NCI-H1417 (cell line): ENCODE measurements around the gene TMBIM1.
"Not testable (repeated sequence)": the region's sequence is repeated elsewhere in the genome, so short reads cannot be mapped to it uniquely, and the experiment has no call there.

Experiments used
- DNase-seq, 3 experiments: peaks; one replicate each; lab custom pipeline; 2025; lab: John Stamatoyannopoulos, UW

TMBIM1 gene

DNA sequence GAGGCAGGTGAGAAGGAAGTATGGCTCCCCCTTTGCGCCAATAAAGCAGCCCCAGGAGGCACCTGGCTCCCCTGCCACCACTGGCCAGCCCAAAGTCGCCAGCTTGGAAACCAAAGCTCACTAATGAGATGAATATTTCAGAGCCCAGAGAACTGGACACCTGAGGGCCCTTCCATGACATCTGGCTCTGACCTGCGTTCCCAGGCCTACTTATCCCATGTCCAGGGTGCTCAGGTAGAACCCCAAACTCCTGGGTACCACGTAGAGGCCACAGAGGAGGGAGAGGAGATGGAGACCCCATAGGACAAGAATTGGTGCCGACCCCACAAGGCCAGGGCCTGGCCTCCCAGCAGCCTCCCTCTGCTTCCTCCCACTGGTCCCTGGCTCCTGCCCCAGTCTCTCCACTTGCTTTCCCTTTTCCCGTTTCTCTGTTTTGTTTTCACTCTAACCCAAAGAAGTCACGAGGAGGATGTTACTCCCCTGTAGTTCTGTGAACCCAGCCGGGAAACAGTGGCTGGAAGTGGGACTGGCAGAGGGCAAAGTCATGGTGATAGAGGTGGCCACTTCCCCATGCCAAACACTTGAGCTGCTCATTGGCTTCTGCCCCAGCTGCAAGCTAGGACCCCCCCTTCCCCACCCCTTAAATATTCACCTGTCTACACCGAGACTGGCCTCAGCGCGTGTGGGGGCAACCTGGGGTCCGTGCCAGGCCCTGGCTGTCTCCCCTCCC, 820 bp downstream of the TMBIM1 start:
- no peak for DNase-seq

GRCh38 chr2:218290316-218291261, 1.7 kb downstream of the TMBIM1 start:
- DNase-seq = no peak

- no peak for DNase-seq
Measured at GRCh38 chr2:218289639-218290315, 2.5 kb downstream of the TMBIM1 start.

DNA sequence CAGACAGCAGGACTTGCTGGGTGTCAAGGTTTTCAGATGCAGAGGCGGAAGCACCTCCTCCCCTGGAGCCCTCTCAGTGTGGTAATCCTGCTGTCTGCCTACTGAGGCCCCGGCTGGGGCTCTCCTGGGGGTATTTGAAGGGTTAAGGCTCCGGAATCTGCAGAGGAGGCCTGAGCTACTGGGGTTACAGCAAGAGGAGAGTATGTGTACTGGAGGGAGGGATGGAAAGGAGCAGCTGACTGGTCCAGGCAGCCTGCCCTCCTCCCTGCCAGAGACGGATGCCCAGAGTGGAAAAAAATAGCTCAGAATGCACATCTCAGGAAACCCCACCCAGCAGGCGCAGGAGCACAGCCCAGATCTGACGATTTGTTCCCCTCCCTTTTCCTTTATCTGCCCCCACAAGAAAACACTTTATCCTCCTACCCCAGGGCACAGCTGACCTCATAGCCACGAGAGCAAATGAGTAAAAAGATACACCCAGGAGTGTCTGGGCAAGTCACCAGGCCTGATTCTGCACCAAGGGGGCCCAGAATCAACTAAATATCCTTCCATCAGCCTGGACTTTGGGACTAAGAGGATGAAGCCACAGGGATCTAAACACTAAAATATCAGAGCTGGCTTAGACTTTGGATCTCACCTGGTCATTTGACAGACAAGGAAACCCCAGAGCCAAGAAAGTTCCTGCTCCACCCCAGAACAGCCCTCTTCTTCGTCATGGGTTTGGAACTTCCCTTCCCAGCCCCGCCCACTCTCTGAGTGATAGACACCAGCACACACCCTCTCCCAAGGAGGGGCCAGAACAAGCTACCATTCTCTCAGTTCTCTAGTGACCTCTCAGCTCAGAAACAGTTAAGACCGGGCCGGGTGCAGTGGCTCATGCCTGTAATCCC, 5.5 kb downstream of the TMBIM1 start:
- no peak for DNase-seq

DNA sequence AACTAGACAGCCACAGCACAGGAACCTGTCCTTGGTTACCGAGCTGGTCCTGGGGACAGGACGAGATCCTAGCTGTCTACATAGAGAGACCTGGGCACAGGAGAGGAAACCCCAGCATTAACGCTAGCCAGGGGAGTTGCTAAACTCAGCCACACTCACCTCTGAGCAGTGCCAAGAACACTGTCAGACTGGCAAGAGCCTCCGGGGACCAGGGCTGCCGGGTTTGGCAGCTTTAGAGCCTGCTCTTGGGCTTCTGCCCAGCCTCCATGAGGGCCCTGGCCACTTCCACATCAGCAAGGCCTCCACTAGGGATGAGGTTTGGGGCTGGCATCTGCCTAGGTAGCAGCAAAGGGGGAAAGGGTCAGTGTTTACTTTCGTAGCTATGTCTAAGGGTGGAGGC, 6.7 kb downstream of the TMBIM1 start:
- DNase-seq = no peak

GRCh38 chr2:218284106-218284811, 8.0 kb downstream of the TMBIM1 start:
- DNase-seq = no peak

GRCh38 chr2:218282173-218282991, 9.9 kb downstream of the TMBIM1 start:
- DNase-seq = no peak

DNA sequence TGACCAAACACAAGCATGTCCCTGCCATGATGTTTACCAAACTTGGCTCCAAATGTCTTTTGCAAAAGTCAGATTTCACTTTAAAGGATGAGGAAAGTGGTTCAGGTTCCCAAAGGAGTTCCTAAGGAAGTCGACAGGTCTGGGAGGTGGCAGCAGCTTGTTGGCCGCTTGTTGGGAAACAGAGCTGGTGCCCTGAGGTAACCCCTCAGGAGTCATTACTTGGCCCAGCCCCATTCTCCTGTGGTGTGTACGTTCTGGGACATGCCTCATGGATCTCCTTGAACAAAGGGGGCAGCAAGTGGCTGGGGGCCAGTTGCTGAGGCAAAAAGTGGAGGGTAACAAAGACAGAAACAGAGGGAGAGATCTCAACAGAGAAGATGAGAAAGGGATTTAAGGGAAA, 10.9 kb downstream of the TMBIM1 start:
- DNase-seq = no peak

GRCh38 chr2:218280260-218280870, 11.9 kb downstream of the TMBIM1 start:
- DNase-seq = no peak

GRCh38 chr2:218278531-218279360, 13.6 kb downstream of the TMBIM1 start:
- DNase-seq = no peak

- no peak for DNase-seq
Measured at GRCh38 chr2:218277921-218278320, 14.4 kb downstream of the TMBIM1 start.

- no peak for DNase-seq
Measured at GRCh38 chr2:218276986-218277755, 15.1 kb downstream of the TMBIM1 start.

DNA sequence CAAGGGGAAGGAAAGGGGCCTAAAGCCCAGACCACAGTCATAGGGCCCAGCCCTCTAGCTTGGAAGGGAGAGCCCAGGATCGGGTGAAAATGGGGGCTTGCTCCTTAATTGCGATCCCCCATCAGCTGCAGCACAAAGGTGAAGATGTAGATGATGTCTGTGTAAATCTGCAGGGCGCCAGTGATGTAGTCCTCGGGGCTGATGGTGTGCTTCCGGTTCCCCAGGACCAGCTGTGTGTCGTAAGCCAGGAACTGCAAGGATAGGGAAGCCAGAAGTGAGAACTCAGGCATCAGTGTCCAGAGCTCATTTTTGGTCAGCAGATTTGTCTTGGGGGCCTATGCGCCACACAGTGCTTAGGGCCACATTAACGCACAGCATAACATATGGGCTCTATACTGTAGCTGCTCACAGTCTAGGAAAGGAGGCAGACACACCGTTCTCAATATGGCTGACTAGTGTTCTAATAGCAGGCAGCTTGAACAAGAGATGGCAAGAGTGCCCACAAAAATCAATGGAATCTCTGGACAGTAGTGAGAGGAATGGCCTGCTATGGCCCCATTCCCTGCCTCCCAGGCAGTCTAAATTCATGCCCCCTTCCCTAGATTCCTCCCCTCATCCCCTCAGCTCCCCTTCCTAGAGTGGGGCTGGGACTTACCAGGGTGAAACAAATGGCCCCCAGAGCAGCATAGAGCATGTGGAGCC, 16.8 kb downstream of the TMBIM1 start:
- no peak for DNase-seq

- no peak for DNase-seq
Measured at GRCh38 chr2:218274586-218274985, 17.7 kb downstream of the TMBIM1 start.

DNA sequence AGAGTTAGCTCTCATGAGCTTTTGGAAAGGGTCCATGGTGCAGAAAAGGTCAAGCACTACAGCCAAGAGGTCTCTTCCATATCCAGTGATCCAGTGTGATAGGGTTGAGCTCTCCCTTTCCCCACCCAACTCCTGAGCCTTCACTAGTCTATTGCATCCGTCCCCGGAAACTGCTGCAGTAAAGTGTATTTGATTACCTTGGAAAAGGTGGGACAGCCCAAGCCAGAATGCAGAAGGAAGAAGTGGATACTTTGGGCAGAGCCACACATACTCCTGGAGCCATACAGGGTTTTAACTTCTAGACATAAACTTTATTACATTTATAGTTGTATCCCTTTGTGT, 18.4 kb downstream of the TMBIM1 start:
- DNase-seq = no peak

DNA sequence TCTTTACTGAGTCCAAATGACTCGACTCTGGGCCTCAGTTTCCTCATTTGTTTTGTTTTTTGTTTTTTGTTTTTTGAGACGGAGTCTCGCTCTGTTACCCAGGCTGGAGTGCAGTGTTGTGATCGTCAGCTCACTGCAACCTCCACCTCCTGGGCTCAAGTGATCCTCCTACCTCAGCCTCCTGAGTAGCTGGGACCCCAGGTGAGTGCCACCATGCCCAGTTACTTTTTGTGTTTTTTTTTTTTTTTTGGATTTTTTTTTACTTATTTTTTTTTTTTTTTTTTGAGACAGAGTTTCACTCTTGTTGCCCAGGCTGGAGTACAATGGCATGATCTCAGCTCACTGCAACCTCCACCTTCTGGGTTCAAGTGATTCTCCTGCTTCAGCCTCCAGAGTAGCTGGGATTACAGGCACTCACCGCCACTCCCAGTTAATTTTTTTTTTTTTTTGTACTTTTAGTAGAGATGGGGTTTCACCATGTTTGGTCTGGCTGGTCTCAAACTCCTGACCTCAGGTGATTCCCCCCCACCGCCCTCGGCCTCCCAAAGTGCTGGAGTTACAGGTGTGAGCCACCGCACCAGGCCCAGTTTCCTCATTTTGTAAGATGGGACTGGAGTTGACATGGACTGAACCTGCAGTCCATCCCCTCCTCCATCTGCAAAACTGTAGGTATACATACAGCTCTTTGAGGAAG, 18.9 kb downstream of the TMBIM1 start:
- not testable (repeated sequence) for DNase-seq
